Measurements from ENCODE around the gene NACC1. TPM values are rescaled to one million over a fixed set of nuclear protein-coding genes. Genes with fewer than 3 reads are reported as not detected.

Gene NACC1
- total RNA-seq, result 100 to 1,000 TPM in 1 of 2 experiments, 10 to 100 TPM in 1; 89.9 to 111 TPM
- 3.9 TPM for polyA plus RNA-seq

- peaks cover 55 to 66% (median 64%) of the 10 kb centered on the region in 3 donors for H3K4me1 Mint-ChIP-seq
Measured at GRCh38 chr19:13117772-13118423, at the start of gene NACC1. Gene NACC1, plus strand, starts transcription at chr19:13118264. Its CDS starts 16,944 bp downstream, at chr19:13135208.

GRCh38 chr19:13069415-13070359 lies 48.4 kb upstream of the NACC1 start:
- DNase-seq, result no peak
- Histone ChIP-seq H3K4me3 (ENCODE audit: low read length) (no peak overlapping the region), H3K27me3 (ENCODE audit: insufficient read depth, low read length, poor library complexity, severe bottlenecking) (no peaks in the 10 kb centered on the region), H3K9me3 (ENCODE audit: low read length) (no peaks in the 10 kb centered on the region), H3K36me3 (ENCODE audit: insufficient read depth, low read length) (no peaks in the 10 kb centered on the region), H3K27ac (ENCODE audit: low read depth, low read length) (peak overlapping the region; percentile 69), H3K4me1 (ENCODE audit: insufficient read depth, low read length) (no peaks in the 10 kb centered on the region)
- Mint-ChIP-seq H3K4me3 (no peak overlapping the region), H3K4me1 (no peaks in the 10 kb centered on the region), H3K36me3 (no peaks in the 10 kb centered on the region), H3K9me3 (no peaks in the 10 kb centered on the region), H3K27ac (no peak overlapping the region), H3K27me3 (peaks cover 5 to 6% of the 10 kb centered on the region in 2 donors)
- POLR2A ChIA-PET, result no interaction called here
- CTCF ChIA-PET, result interaction anchor here (0.9 to 3.5 kb wide), 3 partner anchors 8 to 104 kb away, joined by 3 to 18 read pairs (median 3); no protein-coding TSS in a partner anchor

More at GRCh38 chr19:13117772-13118423, at the start of gene NACC1:
- H3K27me3 Mint-ChIP-seq, result peaks cover 0 to 5% of the 10 kb centered on the region in 2 donors
- peak; percentile 81 to 89 (median 87) for DNase-seq
- Histone ChIP-seq H3K27me3 (ENCODE audit: insufficient read depth, low read length, poor library complexity, severe bottlenecking) (no peaks in the 10 kb centered on the region), H3K4me1 (ENCODE audit: insufficient read depth, low read length) (peaks cover 36% of the 10 kb centered on the region), H3K36me3 (ENCODE audit: insufficient read depth, low read length) (no peaks in the 10 kb centered on the region), H3K27ac (ENCODE audit: low read depth, low read length) (peak within 1 kb of the TSS; percentile 68), H3K9me3 (ENCODE audit: low read length) (no peaks in the 10 kb centered on the region), H3K4me3 (ENCODE audit: low read length) (peak within 1 kb of the TSS; percentile 81)
- H3K9me3 Mint-ChIP-seq, result no peaks in the 10 kb centered on the region
- CTCF ChIA-PET, result interaction anchor here (0.7 to 3.8 kb wide), 8 partner anchors 13 to 670 kb away, joined by 3 to 22 read pairs (median 4); partner anchors contain the start of genes IER2 and STX10
- peak within 1 kb of the TSS; percentile 90 to 98 (median 92) for H3K4me3 Mint-ChIP-seq
- POLR2A ChIA-PET, result interaction anchor here (0.5 to 2.2 kb wide), 10 partner anchors 13 to 929 kb away, joined by 3 to 22 read pairs (median 7); partner anchors contain the start of genes IER2 and STX10
- H3K36me3 Mint-ChIP-seq, result peaks cover 0 to 29% (median 0%) of the 10 kb centered on the region in 3 donors
- peak within 1 kb of the TSS; percentile 78 to 97 (median 95) for H3K27ac Mint-ChIP-seq

GRCh38 chr19:13070425-13071140 lies 47.5 kb upstream of the NACC1 start:
- Mint-ChIP-seq H3K4me3 (no peak overlapping the region), H3K9me3 (no peaks in the 10 kb centered on the region), H3K27me3 (peaks cover 4 to 5% of the 10 kb centered on the region in 2 donors), H3K36me3 (no peaks in the 10 kb centered on the region), H3K4me1 (no peaks in the 10 kb centered on the region), H3K27ac (no peak overlapping the region)
- Histone ChIP-seq H3K9me3 (ENCODE audit: low read length) (no peaks in the 10 kb centered on the region), H3K4me3 (ENCODE audit: low read length) (no peak overlapping the region), H3K36me3 (ENCODE audit: insufficient read depth, low read length) (no peaks in the 10 kb centered on the region), H3K27me3 (ENCODE audit: insufficient read depth, low read length, poor library complexity, severe bottlenecking) (no peaks in the 10 kb centered on the region), H3K27ac (ENCODE audit: low read depth, low read length) (no peak overlapping the region), H3K4me1 (ENCODE audit: insufficient read depth, low read length) (no peaks in the 10 kb centered on the region)
- ChIA-PET CTCF (interaction anchor here (0.9 to 3.5 kb wide), 4 partner anchors 9 to 105 kb away, joined by 3 to 18 read pairs (median 3); no protein-coding TSS in a partner anchor), POLR2A (no interaction called here)
- no peak for DNase-seq

GRCh38 chr19:13071444-13072187 lies 46.4 kb upstream of the NACC1 start:
- no peaks in the 10 kb centered on the region for H3K36me3 Mint-ChIP-seq
- H3K9me3 ChIP-seq (ENCODE audit: low read length), result no peaks in the 10 kb centered on the region
- no peaks in the 10 kb centered on the region for H3K27me3 ChIP-seq (ENCODE audit: insufficient read depth, low read length, poor library complexity, severe bottlenecking)
- H3K4me1 ChIP-seq (ENCODE audit: insufficient read depth, low read length), result no peaks in the 10 kb centered on the region
- H3K9me3 Mint-ChIP-seq, result no peaks in the 10 kb centered on the region
- no peak for DNase-seq
- H3K4me1 Mint-ChIP-seq, result no peaks in the 10 kb centered on the region
- CTCF ChIA-PET, result interaction anchor here (1.2 to 3.5 kb wide), 3 partner anchors 10 to 94 kb away, joined by 3 to 18 read pairs (median 3); no protein-coding TSS in a partner anchor
- H3K4me3 ChIP-seq (ENCODE audit: low read length), result no peak overlapping the region
- POLR2A ChIA-PET, result no interaction called here
- H3K27me3 Mint-ChIP-seq, result peaks cover 4 to 5% of the 10 kb centered on the region in 2 donors
- no peak overlapping the region for H3K27ac ChIP-seq (ENCODE audit: low read depth, low read length)
- H3K27ac Mint-ChIP-seq, result no peak overlapping the region
- H3K36me3 ChIP-seq (ENCODE audit: insufficient read depth, low read length), result no peaks in the 10 kb centered on the region
- H3K4me3 Mint-ChIP-seq, result no peak overlapping the region

GRCh38 chr19:13072188-13072908 lies 45.7 kb upstream of the NACC1 start:
- Histone ChIP-seq H3K4me1 (ENCODE audit: insufficient read depth, low read length) (no peaks in the 10 kb centered on the region), H3K4me3 (ENCODE audit: low read length) (no peak overlapping the region), H3K9me3 (ENCODE audit: low read length) (no peaks in the 10 kb centered on the region), H3K27me3 (ENCODE audit: insufficient read depth, low read length, poor library complexity, severe bottlenecking) (no peaks in the 10 kb centered on the region), H3K36me3 (ENCODE audit: insufficient read depth, low read length) (no peaks in the 10 kb centered on the region), H3K27ac (ENCODE audit: low read depth, low read length) (no peak overlapping the region)
- ChIA-PET POLR2A (no interaction called here), CTCF (interaction anchor here (1.3 to 3.5 kb wide), 3 partner anchors 11 to 107 kb away, joined by 3 to 18 read pairs (median 8); no protein-coding TSS in a partner anchor)
- Mint-ChIP-seq H3K36me3 (no peaks in the 10 kb centered on the region), H3K27ac (no peak overlapping the region), H3K4me1 (no peaks in the 10 kb centered on the region), H3K27me3 (peaks cover 4 to 5% of the 10 kb centered on the region in 2 donors), H3K4me3 (no peak overlapping the region), H3K9me3 (no peaks in the 10 kb centered on the region)
- DNase-seq, result no peak

- H3K27ac ChIP-seq (ENCODE audit: low read depth, low read length), result no peak overlapping the region
- CTCF ChIA-PET, result interaction anchor here (1.5 to 2.5 kb wide), 3 partner anchors 12 to 108 kb away, joined by 4 to 12 read pairs (median 8); no protein-coding TSS in a partner anchor
- no peaks in the 10 kb centered on the region for H3K9me3 Mint-ChIP-seq
- H3K9me3 ChIP-seq (ENCODE audit: low read length), result no peaks in the 10 kb centered on the region
- peaks cover 2 to 7% of the 10 kb centered on the region in 2 donors for H3K27me3 Mint-ChIP-seq
- H3K4me1 ChIP-seq (ENCODE audit: insufficient read depth, low read length), result no peaks in the 10 kb centered on the region
- POLR2A ChIA-PET, result interaction anchor here (0.7 kb wide), 1 partner anchor 160 kb away, joined by 9 read pairs; no protein-coding TSS in a partner anchor
- no peaks in the 10 kb centered on the region for H3K36me3 ChIP-seq (ENCODE audit: insufficient read depth, low read length)
- no peak overlapping the region for H3K27ac Mint-ChIP-seq
- no peak overlapping the region for H3K4me3 Mint-ChIP-seq
- no peaks in the 10 kb centered on the region for H3K4me1 Mint-ChIP-seq
- H3K4me3 ChIP-seq (ENCODE audit: low read length), result no peak overlapping the region
- no peaks in the 10 kb centered on the region for H3K36me3 Mint-ChIP-seq
- no peak for DNase-seq
- H3K27me3 ChIP-seq (ENCODE audit: insufficient read depth, low read length, poor library complexity, severe bottlenecking), result no peaks in the 10 kb centered on the region
Measured at GRCh38 chr19:13073263-13073662, 44.8 kb upstream of the NACC1 start.
